ENCODE results near the gene PLA2G3. TPM values are rescaled to one million over a fixed set of nuclear protein-coding genes. Genes with fewer than 3 reads are reported as not detected.

Gene PLA2G3
- total RNA-seq, 1 experiment from 2014 or later, result not detected

- ChIA-PET CTCF (interaction anchor here (0.7 to 2.5 kb wide), 2 partner anchors 13 to 15 kb away, joined by 3 to 12 read pairs; partner anchors contain the start of gene SELENOM), RAD21 (ENCODE audit: low non-redundant PET in 1 of 2, low total read pairs in 2 of 2, uncharacterized antibody in 2 of 2, unreplicated experiment in 2 of 2) (no interaction called here), POLR2A (interaction anchor here (0.9 to 1.5 kb wide), 2 partner anchors 14 to 41 kb away, joined by 3 to 6 read pairs; partner anchors contain the start of genes SELENOM and SMTN)
- peak overlapping the region; percentile 81 for H3K4me2 ChIP-seq (ENCODE audit: low read length)
- H3K4me1 ChIP-seq (ENCODE audit: control insufficient read depth in 1 of 2, insufficient read depth in 2 of 2, low read length in 2 of 2), result peaks cover 9 to 20% of the 10 kb centered on the region in 2 experiments
- H3K36me3 ChIP-seq (ENCODE audit: control insufficient read depth in 1 of 2, insufficient read depth in 2 of 2, low read length in 2 of 2), result no peaks in the 10 kb centered on the region
- DNase-seq (ENCODE audit: low read depth, low spot score) (no peak), ATAC-seq (peak; percentile 33)
- H3K9me2 ChIP-seq (ENCODE audit: insufficient read depth), result no peaks in the 10 kb centered on the region
- H3K27ac ChIP-seq (ENCODE audit: low read depth, low read length), result peak overlapping the region; percentile 47; the same call in 1 of the 2 replicates
- no peak overlapping the region for H2AFZ ChIP-seq (ENCODE audit: low read depth, low read length, poor library complexity, severe bottlenecking)
- H3K4me3 ChIP-seq (replicated peaks in 1 of 2; ENCODE audit: low read depth in 1 of 2, low read length in 2 of 2), result peak overlapping the region in 1 of 2 experiments; percentile 70; a peak in 3 of 4 replicates
- no peaks in the 10 kb centered on the region for H3K79me2 ChIP-seq (ENCODE audit: insufficient read depth, low read length)
- no TSS peak for BruUV-seq (replicated peaks)
- no peaks in the 10 kb centered on the region for H4K20me1 ChIP-seq (ENCODE audit: insufficient read depth)
- TF ChIP-seq ELF1 (IDR thresholded peaks at IDR 0.05; ENCODE audit: borderline replicate concordance, low read depth), result no peak
- TF ChIP-seq TCF7L2 (IDR thresholded peaks at IDR 0.05; ENCODE audit: borderline replicate concordance, extremely low read depth, insufficient read depth, insufficient read length), result no peak
- 0 out of 2 replicates have a peak, but pooled peaks have one; percentile 15 for TF ChIP-seq ZFX (IDR thresholded peaks at IDR 0.05)
- no peak for TF ChIP-seq CBX3 (IDR thresholded peaks at IDR 0.05; ENCODE audit: low read depth)
- TF ChIP-seq FOSL1 (IDR thresholded peaks at IDR 0.05; ENCODE audit: low read depth), result no peak
- no peak for TF ChIP-seq MAX (IDR thresholded peaks at IDR 0.05)
- no peaks in the 10 kb centered on the region for H3K27me3 ChIP-seq (ENCODE audit: insufficient read depth, low read length)
- no peak overlapping the region for H3K9ac ChIP-seq (ENCODE audit: low read length)
- intact Hi-C loops (cut with micrococcal nuclease), result no loop called here
- no peaks in the 10 kb centered on the region for H3K9me3 ChIP-seq (ENCODE audit: control insufficient read depth in 1 of 2, insufficient read depth in 1 of 2, low read depth in 1 of 2, low read length in 2 of 2)
These were observed 18.1 kb downstream of the PLA2G3 start for GRCh38 chr22:31122196-31122531.

- DNase-seq (ENCODE audit: low read depth, low spot score) (no peak), ATAC-seq (no peak)
- peaks cover 9 to 20% of the 10 kb centered on the region in 2 experiments for H3K4me1 ChIP-seq (ENCODE audit: control insufficient read depth in 1 of 2, insufficient read depth in 2 of 2, low read length in 2 of 2)
- H3K4me3 ChIP-seq (replicated peaks in 1 of 2; ENCODE audit: low read depth in 1 of 2, low read length in 2 of 2), result no peak overlapping the region
- H3K9me3 ChIP-seq (ENCODE audit: control insufficient read depth in 1 of 2, insufficient read depth in 1 of 2, low read depth in 1 of 2, low read length in 2 of 2), result no peaks in the 10 kb centered on the region
- no peak overlapping the region for H3K9ac ChIP-seq (ENCODE audit: low read length)
- no peaks in the 10 kb centered on the region for H3K79me2 ChIP-seq (ENCODE audit: insufficient read depth, low read length)
- no peak overlapping the region for H3K4me2 ChIP-seq (ENCODE audit: low read length)
- no peaks in the 10 kb centered on the region for H3K36me3 ChIP-seq (ENCODE audit: control insufficient read depth in 1 of 2, insufficient read depth in 2 of 2, low read length in 2 of 2)
- H2AFZ ChIP-seq (ENCODE audit: low read depth, low read length, poor library complexity, severe bottlenecking), result no peak overlapping the region
- POLR2A ChIA-PET, result no interaction called here
- BruUV-seq (replicated peaks), result no TSS peak
- no peaks in the 10 kb centered on the region for H3K27me3 ChIP-seq (ENCODE audit: insufficient read depth, low read length)
- H3K27ac ChIP-seq (ENCODE audit: low read depth, low read length), result no peak overlapping the region
- intact Hi-C loops (cut with micrococcal nuclease), result no loop called here
- no peaks in the 10 kb centered on the region for H4K20me1 ChIP-seq (ENCODE audit: insufficient read depth)
- CTCF ChIA-PET, result interaction anchor here (0.7 to 2.5 kb wide), 2 partner anchors 13 to 14 kb away, joined by 3 to 12 read pairs; partner anchors contain the start of gene SELENOM
- no peaks in the 10 kb centered on the region for H3K9me2 ChIP-seq (ENCODE audit: insufficient read depth)
- RAD21 ChIA-PET (ENCODE audit: low non-redundant PET in 1 of 2, low total read pairs in 2 of 2, uncharacterized antibody in 2 of 2, unreplicated experiment in 2 of 2), result no interaction called here
- TF ChIP-seq EZH2phosphoT487 (IDR thresholded peaks at IDR 0.05; ENCODE audit: borderline replicate concordance) (no peak), ZNF274 (IDR thresholded peaks at IDR 0.05; ENCODE audit: low read depth, low read length) (no peak), REST (IDR thresholded peaks at IDR 0.05; ENCODE audit: low read depth) (no peak), SRF (IDR thresholded peaks at IDR 0.05; ENCODE audit: low read depth) (no peak), FOSL1 (IDR thresholded peaks at IDR 0.05; ENCODE audit: low read depth) (no peak), EGR1 (IDR thresholded peaks at IDR 0.05; ENCODE audit: low read depth) (no peak), ZBTB33 (IDR thresholded peaks at IDR 0.05; ENCODE audit: extremely low read depth, insufficient replicate concordance, low read length) (no peak)
These were observed 18.9 kb downstream of the PLA2G3 start for GRCh38 chr22:31121403-31121802.

All from HCT116 (cell line).